Suprapubic skin (tissue), 4 donors: ENCODE measurements around the gene DAO.

Experiments
- CTCF ChIP-seq, 2 donors: fragments of 200-600 bp in 1 of 2; fragments of 450-650 bp in 1 of 2; sonication (generic) in 1 of 2; IDR thresholded peaks; one replicate each; pipeline ENCODE4 v1.5.1; 2016 to 2019; ENCODE audit warnings: antibody characterized with exemption in 2 of 2, mild to moderate bottlenecking in 1 of 2, moderate library complexity in 1 of 2
- EP300 ChIP-seq: sonication (generic); formaldehyde crosslinking; IDR thresholded peaks from one replicate; pipeline ENCODE4 v1.6.1; 2017; ENCODE audit warnings: antibody characterized with exemption
- POLR2A ChIP-seq, 2 donors: fragments of 450-650 bp; IDR thresholded peaks; one replicate each; pipeline ENCODE4 v1.6.1; 2017; ENCODE audit warnings: antibody characterized with exemption in 2 of 2, mild to moderate bottlenecking in 2 of 2, moderate library complexity in 2 of 2
- POLR2AphosphoS5 ChIP-seq, 3 donors: sonication (generic); formaldehyde crosslinking; IDR thresholded peaks; one replicate each; pipeline ENCODE4 v1.6.1; 2017; ENCODE audit warnings: antibody characterized with exemption in 3 of 3

DNA sequence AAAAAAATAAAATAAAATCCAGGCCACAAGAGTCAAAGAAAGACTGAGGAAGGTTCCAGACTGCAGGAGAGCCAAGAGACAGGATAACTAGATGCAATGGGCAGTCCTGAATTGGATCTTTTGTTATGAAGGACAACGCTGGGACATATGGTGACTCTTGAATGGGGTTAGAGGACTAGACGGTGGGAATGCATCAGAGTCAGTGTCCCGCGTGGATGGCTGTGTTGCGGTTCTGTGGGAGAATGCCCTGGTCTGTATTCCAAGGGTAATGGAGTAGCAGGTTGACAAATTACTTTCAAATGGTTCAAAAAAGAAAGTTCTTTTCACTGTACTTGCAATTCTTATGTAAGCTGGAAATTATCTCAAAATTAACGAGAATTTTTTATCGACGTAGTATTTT is 42.7 kb upstream of the DAO start:
- TF ChIP-seq CTCF (IDR thresholded peaks at IDR 0.05) (no peak), POLR2A (IDR thresholded peaks at IDR 0.05) (no peak), EP300 (no peak), POLR2AphosphoS5 (IDR thresholded peaks at IDR 0.05) (no peak)
